HepG2 (cell line): ENCODE data around the gene PLPPR5.

Source experiments
- ATF1 ChIP-seq: IDR thresholded peaks from 2 replicates; pipeline ENCODE4 v1.6.1; 2016; ENCODE audit warnings: mild to moderate bottlenecking, control low read depth
- CREB1 ChIP-seq, 2 experiments: fragments of 450-650 bp in 1 of 2; IDR thresholded peaks; 2 replicates each; pipeline ENCODE4 v1.6.1; 2016 to 2017; ENCODE audit warnings: control low read depth in 1 of 2, mild to moderate bottlenecking in 1 of 2, missing compliant biosample characterization in 1 of 2, missing genetic modification characterization in 1 of 2
- ETV5 ChIP-seq: IDR thresholded peaks from 2 replicates; pipeline ENCODE4 v1.6.1; 2018; ENCODE audit warnings: missing biosample characterization, missing genetic modification reagents, inconsistent platforms, borderline replicate concordance
- MAF1 ChIP-seq: sonication (generic); formaldehyde crosslinking; IDR thresholded peaks from 2 replicates; pipeline ENCODE4 v1.5.0; 2020; ENCODE audit warnings: missing genetic modification reagents, borderline replicate concordance
- NAIF1 ChIP-seq: sonication (generic); formaldehyde crosslinking; IDR thresholded peaks from 2 replicates; pipeline ENCODE4 v1.5.0; 2020; ENCODE audit warnings: mild to moderate bottlenecking, missing genetic modification reagents, borderline replicate concordance
- POLR2AphosphoS5 ChIP-seq: IDR thresholded peaks from 2 replicates; pipeline ENCODE4 v1.6.1; 2012; ENCODE audit warnings: low read depth, low read length
- POLR2G ChIP-seq: fragments of 200-400 bp; formaldehyde crosslinking; IDR thresholded peaks from 2 replicates; pipeline ENCODE4 v1.6.1; 2018; ENCODE audit warnings: mild to moderate bottlenecking, low read depth, low read length, moderate library complexity
- SP1 ChIP-seq, 2 experiments: fragments of 450-650 bp in 1 of 2; sonication (generic) in 1 of 2; formaldehyde crosslinking in 1 of 2; IDR thresholded peaks; 2 replicates each; pipeline versions ENCODE4 v1.4.0 to v1.6.1; 2016 to 2020; ENCODE audit warnings: missing genetic modification reagents in 1 of 2
- TAF1 ChIP-seq: sonication (generic); formaldehyde crosslinking; IDR thresholded peaks from 2 replicates; pipeline ENCODE4 v1.4.0; 2020; ENCODE audit warnings: missing genetic modification reagents
- ZNF143 ChIP-seq: sonication (generic); formaldehyde crosslinking; IDR thresholded peaks from 2 replicates; pipeline ENCODE4 v1.4.0; 2020; ENCODE audit warnings: missing genetic modification reagents
- ZNF841 ChIP-seq: sonication (generic); formaldehyde crosslinking; IDR thresholded peaks from 2 replicates; pipeline ENCODE4 v1.8.1; 2023; ENCODE audit warnings: missing genetic modification reagents, borderline replicate concordance
- TF ChIP-seq, protein P1 (sequence below), 2 experiments: IDR thresholded peaks; 2 replicates each; pipeline ENCODE4 v1.6.1; 2011 to 2012; ENCODE audit warnings: low read length in 2 of 2, borderline replicate concordance in 1 of 2, low read depth in 1 of 2, mild to moderate bottlenecking in 1 of 2, moderate library complexity in 1 of 2
- TF ChIP-seq, protein P2 (sequence below): sonication (generic); formaldehyde crosslinking; IDR thresholded peaks from 2 replicates; pipeline ENCODE4 v1.4.0; 2020; ENCODE audit warnings: missing genetic modification reagents
- TF ChIP-seq, protein P3 (sequence below): sonication (generic); formaldehyde crosslinking; IDR thresholded peaks from 2 replicates; pipeline ENCODE4 v1.9.0; 2022; ENCODE audit warnings: missing genetic modification reagents, mild to moderate bottlenecking, borderline replicate concordance

DNA sequence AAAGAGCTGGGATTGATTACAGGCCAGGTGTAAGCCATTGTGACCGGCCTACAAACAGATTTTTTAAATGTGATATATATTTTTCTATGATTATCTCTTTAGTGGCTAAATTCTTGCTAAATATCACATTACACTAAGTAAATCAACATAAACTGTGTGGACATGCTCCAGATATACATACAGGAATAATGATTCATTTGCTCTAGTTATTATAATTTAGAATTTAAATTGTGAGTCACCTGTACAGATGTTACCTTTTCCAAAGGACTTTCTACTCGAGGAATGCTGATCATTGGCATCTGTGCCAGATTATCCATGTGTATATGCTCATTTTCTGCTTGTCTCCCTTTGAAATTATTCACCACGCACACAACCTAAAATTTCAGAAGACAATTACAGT lies 90.1 kb downstream of the PLPPR5 start:
- TF ChIP-seq, protein P1, sequence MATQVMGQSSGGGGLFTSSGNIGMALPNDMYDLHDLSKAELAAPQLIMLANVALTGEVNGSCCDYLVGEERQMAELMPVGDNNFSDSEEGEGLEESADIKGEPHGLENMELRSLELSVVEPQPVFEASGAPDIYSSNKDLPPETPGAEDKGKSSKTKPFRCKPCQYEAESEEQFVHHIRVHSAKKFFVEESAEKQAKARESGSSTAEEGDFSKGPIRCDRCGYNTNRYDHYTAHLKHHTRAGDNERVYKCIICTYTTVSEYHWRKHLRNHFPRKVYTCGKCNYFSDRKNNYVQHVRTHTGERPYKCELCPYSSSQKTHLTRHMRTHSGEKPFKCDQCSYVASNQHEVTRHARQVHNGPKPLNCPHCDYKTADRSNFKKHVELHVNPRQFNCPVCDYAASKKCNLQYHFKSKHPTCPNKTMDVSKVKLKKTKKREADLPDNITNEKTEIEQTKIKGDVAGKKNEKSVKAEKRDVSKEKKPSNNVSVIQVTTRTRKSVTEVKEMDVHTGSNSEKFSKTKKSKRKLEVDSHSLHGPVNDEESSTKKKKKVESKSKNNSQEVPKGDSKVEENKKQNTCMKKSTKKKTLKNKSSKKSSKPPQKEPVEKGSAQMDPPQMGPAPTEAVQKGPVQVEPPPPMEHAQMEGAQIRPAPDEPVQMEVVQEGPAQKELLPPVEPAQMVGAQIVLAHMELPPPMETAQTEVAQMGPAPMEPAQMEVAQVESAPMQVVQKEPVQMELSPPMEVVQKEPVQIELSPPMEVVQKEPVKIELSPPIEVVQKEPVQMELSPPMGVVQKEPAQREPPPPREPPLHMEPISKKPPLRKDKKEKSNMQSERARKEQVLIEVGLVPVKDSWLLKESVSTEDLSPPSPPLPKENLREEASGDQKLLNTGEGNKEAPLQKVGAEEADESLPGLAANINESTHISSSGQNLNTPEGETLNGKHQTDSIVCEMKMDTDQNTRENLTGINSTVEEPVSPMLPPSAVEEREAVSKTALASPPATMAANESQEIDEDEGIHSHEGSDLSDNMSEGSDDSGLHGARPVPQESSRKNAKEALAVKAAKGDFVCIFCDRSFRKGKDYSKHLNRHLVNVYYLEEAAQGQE (IDR thresholded peaks at IDR 0.05; ENCODE audit: borderline replicate concordance in 1 of 2, low read depth in 1 of 2, low read length in 2 of 2): no peak
- TF ChIP-seq SP1 (IDR thresholded peaks at IDR 0.05) (no peak), SP1 (CRISPR knock-in tag; IDR thresholded peaks at IDR 0.05) (no peak), ZNF841 (CRISPR knock-in tag) (no peak), NAIF1 (no peak), POLR2G (no peak), MAF1 (CRISPR knock-in tag) (no peak), ETV5 (CRISPR knock-in tag) (no peak), ZNF143 (CRISPR knock-in tag) (no peak), POLR2AphosphoS5 (no peak), CREB1 (IDR thresholded peaks at IDR 0.05) (no peak), CREB1 (CRISPR knock-in tag; IDR thresholded peaks at IDR 0.05) (no peak), ATF1 (no peak), TAF1 (CRISPR knock-in tag) (no peak)
- TF ChIP-seq, protein P2, sequence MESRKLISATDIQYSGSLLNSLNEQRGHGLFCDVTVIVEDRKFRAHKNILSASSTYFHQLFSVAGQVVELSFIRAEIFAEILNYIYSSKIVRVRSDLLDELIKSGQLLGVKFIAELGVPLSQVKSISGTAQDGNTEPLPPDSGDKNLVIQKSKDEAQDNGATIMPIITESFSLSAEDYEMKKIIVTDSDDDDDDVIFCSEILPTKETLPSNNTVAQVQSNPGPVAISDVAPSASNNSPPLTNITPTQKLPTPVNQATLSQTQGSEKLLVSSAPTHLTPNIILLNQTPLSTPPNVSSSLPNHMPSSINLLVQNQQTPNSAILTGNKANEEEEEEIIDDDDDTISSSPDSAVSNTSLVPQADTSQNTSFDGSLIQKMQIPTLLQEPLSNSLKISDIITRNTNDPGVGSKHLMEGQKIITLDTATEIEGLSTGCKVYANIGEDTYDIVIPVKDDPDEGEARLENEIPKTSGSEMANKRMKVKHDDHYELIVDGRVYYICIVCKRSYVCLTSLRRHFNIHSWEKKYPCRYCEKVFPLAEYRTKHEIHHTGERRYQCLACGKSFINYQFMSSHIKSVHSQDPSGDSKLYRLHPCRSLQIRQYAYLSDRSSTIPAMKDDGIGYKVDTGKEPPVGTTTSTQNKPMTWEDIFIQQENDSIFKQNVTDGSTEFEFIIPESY: no peak
- TF ChIP-seq, protein P3, sequence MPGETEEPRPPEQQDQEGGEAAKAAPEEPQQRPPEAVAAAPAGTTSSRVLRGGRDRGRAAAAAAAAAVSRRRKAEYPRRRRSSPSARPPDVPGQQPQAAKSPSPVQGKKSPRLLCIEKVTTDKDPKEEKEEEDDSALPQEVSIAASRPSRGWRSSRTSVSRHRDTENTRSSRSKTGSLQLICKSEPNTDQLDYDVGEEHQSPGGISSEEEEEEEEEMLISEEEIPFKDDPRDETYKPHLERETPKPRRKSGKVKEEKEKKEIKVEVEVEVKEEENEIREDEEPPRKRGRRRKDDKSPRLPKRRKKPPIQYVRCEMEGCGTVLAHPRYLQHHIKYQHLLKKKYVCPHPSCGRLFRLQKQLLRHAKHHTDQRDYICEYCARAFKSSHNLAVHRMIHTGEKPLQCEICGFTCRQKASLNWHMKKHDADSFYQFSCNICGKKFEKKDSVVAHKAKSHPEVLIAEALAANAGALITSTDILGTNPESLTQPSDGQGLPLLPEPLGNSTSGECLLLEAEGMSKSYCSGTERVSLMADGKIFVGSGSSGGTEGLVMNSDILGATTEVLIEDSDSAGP (CRISPR knock-in tag): no peak
